Naive thymus-derived CD8-positive, alpha-beta T cell (primary cell): ENCODE results near the gene GPR137. TPM values are rescaled to one million over a fixed set of nuclear protein-coding genes. Genes with fewer than 3 reads are reported as not detected.
"Not testable (repeated sequence)": the region's sequence is repeated elsewhere in the genome, so short reads cannot be mapped to it uniquely, and the experiment has no call there.

ENCODE experiments used
- ATAC-seq, 2 donors: fragments of 150-1000 bp; cut with Tn5 transposase in 1 of 2; sonication (Bioruptor Pico), chemical (Tn5 transposase) in 1 of 2; 1 replicate in 1 of 2; 2 replicates in 1 of 2; pipeline ENCODE4 v1.10.0; 2021; ENCODE audit warnings: mild to moderate bottlenecking in 2 of 2, moderate library complexity in 2 of 2
- POLR2A ChIA-PET: fragments of 350-600 bp; sonication (Branson Sonifier 250); formaldehyde crosslinking; loops from one replicate; lab custom pipeline; 2021; ENCODE audit warnings: antibody characterized with exemption; lab: Charles Lee
- DNase-seq, 10 donors: peaks; one replicate each; pipeline versions ENCODE4 v3.0.0 to v3.0.0-alpha.2; 2020 to 2022
- H3K27ac Mint-ChIP-seq, 10 donors: one replicate each; pipeline ENCODE4 v1.8.0; 2020 to 2022; ENCODE audit warnings: mild to moderate bottlenecking in 10 of 10, mixed read lengths in 10 of 10, moderate library complexity in 4 of 10, inconsistent platforms in 1 of 10
- H3K27me3 Mint-ChIP-seq, 5 donors: one replicate each; pipeline ENCODE4 v1.8.0; 2021 to 2022; ENCODE audit warnings: mixed read lengths in 5 of 5
- H3K36me3 Mint-ChIP-seq, 3 donors: one replicate each; pipeline ENCODE4 v1.8.0; 2020 to 2022; ENCODE audit warnings: mixed read lengths in 3 of 3, mild to moderate bottlenecking in 2 of 3, inconsistent platforms in 1 of 3
- H3K4me1 Mint-ChIP-seq, 4 donors: one replicate each; pipeline ENCODE4 v1.8.0; 2021 to 2022; ENCODE audit warnings: mixed read lengths in 4 of 4
- H3K4me3 Mint-ChIP-seq, 10 donors: one replicate each; pipeline ENCODE4 v1.8.0; 2020 to 2022; ENCODE audit warnings: mild to moderate bottlenecking in 10 of 10, mixed read lengths in 10 of 10, moderate library complexity in 6 of 10, inconsistent platforms in 1 of 10
- H3K9me3 Mint-ChIP-seq, 9 donors: one replicate each; pipeline ENCODE4 v1.8.0; 2020 to 2022; ENCODE audit warnings: mixed read lengths in 9 of 9, mild to moderate bottlenecking in 3 of 9, inconsistent platforms in 1 of 9, moderate library complexity in 1 of 9
- polyA plus RNA-seq, 3 donors: library from polyadenylated mRNA; unstranded; fragments of 300-500 nt; fragmentation: Illumina TruSeq; gene quantifications; one replicate each; pipeline ENCODE4 v1.2.3, GENCODE V29; 2021
- total RNA-seq, 8 experiments: library from RNA in 2 of 8; stranded (reverse) in 2 of 8; gene quantifications; one replicate each; pipeline ENCODE4 v1.2.3 and lab custom pipeline; 2021 to 2026

Gene GPR137
- total and polyA plus RNA-seq, 5 experiments from 2014 or later: 4.8 to 33.3 (median 6.9) TPM

DNA sequence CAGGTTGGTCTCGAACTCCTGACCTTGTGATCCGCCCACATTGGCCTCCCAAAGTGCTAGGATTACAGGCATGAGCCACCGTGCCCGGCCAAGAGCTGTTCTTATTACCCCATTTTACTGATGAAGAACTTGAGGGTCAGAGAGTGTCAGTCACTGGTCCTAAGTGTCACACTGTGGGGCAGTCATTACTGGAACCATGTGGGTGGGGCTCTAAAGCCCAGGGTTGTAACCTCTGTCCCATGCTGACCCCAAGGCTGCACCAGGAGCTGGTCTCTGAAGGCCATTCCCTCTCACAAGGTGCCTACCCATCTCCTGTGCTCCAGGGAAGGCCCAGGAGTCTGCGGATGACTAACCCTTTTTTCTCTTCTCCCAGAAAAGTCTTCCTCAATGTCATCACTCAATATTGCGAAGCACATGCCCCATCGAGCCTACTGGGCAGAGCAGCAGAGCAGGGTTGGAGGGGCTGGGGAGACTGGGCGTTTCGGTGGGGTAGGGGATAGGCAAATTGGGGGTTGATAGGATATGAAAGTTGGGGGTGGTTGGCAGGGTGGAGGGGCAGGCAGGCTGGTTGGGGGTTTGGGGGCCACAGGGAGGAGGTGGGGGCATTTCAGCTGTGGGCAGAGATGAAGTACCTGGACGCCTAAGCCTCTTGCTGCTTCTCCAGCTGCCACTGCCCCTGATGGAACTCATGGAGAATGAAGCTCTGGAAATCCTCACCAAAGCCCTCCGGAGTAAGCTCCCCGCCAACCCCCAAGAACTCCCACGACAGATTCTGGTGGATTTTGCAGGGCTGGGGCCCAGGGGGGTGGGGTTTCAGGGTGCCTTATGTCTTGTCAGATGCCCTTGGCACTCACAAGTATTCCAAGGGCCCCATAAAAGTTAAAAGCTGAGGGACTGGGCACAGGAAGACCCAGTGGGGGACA, 17.7 kb downstream of the GPR137 start:
- Mint-ChIP-seq H3K27ac (peak overlapping the region in 6 of 10 donors; percentile 11 to 97 (median 95)), H3K36me3 (peaks cover 0 to 9% (median 0%) of the 10 kb centered on the region in 3 donors), H3K27me3 (peaks cover 13 to 28% (median 20%) of the 10 kb centered on the region in 5 donors), H3K4me1 (peaks cover 22 to 51% (median 44%) of the 10 kb centered on the region in 4 donors), H3K9me3 (no peaks in the 10 kb centered on the region), H3K4me3 (peak overlapping the region in 5 of 10 donors; percentile 4 to 97 (median 93))
- no peak for ATAC-seq
- no peak for DNase-seq
- POLR2A ChIA-PET: interaction anchor here (1.0 to 7.5 kb wide), 16 partner anchors 14 to 1350 kb away, joined by 3 to 113 read pairs (median 6); partner anchors contain the start of genes BAD, FERMT3, FKBP2 and GPR137

DNA sequence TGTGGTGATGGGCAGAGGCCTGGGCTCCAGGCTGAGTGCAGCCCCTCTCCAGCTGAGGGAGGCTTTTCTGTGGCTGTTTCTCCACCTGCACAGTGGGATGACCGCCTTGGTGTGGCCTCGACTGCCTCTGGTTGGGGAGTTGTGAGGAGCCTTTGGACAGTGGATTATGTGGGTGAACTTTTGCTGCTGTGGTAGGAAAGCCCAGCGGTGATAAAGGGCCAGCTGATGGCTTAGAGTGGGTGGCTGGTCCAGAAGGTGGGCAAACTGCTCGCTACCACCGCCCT, 18.3 kb downstream of the GPR137 start:
- Mint-ChIP-seq H3K36me3 (peaks cover 0 to 9% (median 0%) of the 10 kb centered on the region in 3 donors), H3K9me3 (no peaks in the 10 kb centered on the region), H3K27me3 (peaks cover 12 to 22% (median 15%) of the 10 kb centered on the region in 5 donors), H3K4me3 (peak overlapping the region; percentile 85 to 97 (median 93)), H3K4me1 (peaks cover 22 to 48% (median 43%) of the 10 kb centered on the region in 4 donors), H3K27ac (peak overlapping the region; percentile 87 to 98 (median 95))
- DNase-seq (no peak), ATAC-seq (no peak)
- POLR2A ChIA-PET: interaction anchor here (0.9 to 7.5 kb wide), 17 partner anchors 13 to 465 kb away, joined by 3 to 113 read pairs (median 6); partner anchors contain the start of genes BAD, FERMT3, FKBP2 and GPR137

DNA sequence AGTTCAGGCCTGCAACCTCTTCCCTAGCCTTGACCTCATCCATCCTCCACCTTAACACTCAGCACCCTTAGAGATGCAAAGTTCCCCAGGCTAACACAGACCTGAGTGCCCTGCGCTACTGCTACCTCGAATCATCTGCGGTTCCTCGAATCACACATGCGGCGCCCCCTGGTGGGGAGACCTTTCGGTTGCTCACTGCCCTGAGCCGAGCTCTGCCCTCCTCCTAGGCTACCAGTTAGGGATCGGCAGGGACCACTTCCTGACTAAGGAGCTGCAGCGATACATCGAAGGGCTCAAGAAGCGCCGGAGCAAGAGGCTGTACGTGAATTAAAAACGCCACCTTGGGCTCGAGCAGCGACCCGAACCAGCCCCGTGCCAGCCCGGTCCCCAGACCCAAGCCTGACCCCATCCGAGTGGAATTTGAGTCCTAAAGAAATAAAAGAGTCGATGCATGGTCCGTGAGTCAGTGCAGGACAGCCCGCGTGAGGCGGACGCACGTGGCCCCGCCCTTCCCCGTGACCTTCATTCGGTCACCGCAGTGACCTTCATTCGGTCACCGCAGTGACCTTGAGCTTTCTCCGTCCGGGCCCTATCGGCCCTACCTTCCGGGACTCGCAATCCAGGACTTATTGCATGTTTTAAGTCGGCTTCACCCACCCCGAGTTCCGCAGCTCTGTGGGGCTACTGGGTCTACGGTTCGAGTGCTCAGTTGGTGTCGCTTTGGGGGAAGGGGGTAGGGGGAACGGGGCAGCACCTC, 18.8 kb downstream of the GPR137 start:
- Mint-ChIP-seq H3K9me3 (no peaks in the 10 kb centered on the region), H3K4me3 (peak overlapping the region; percentile 85 to 97 (median 93))

DNA sequence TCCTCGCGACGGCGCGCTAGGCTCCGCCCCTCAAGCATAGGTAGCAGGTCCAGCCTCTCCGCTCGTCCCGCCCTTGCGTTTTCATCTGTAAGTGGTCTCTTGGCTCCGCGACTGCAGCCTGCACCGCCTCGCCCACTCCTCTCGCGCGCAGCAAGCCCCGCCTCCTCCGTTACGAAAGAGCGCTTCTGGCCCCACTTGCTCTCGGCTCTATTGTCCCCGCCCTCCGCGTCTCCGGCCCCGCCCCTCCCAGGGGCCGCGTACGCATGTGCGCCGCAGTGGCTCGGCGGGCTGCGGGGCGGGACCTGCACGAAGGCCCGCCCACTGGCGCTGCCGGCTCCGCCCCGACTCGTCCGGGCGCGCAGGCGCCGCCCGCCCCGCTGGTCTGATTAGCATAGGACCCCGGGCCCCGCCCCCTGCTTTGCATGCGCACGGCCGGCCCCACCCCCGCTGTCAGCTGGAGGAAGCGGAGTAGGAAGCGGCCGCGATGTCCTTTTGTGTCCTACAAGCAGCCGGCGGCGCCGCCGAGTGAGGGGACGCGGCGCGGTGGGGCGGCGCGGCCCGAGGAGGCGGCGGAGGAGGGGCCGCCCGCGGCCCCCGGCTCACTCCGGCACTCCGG, 19.5 kb downstream of the GPR137 start, which contains the start of gene ESRRA:
ESRRA (plus strand) TSS at position 450 of the 616 bp plus-strand sequence. CDS start 1,656 bp downstream, outside the sequence.
- POLR2A ChIA-PET: interaction anchor here (0.7 to 7.5 kb wide), 17 partner anchors 12 to 790 kb away, joined by 3 to 113 read pairs (median 6); partner anchors contain the start of genes BAD, FERMT3, FKBP2 and GPR137
- peak within 1 kb of the TSS; percentile 88 to 98 (median 96) for H3K27ac Mint-ChIP-seq
- H3K4me3 Mint-ChIP-seq: peak within 1 kb of the TSS; percentile 93 to 99 (median 96)
- H3K9me3 Mint-ChIP-seq: no peaks in the 10 kb centered on the region
- H3K27me3 Mint-ChIP-seq: peaks cover 8 to 12% (median 11%) of the 10 kb centered on the region in 5 donors
- ATAC-seq: peak; percentile 70 to 74
- peak; percentile 98 to 100 (median 100) for DNase-seq
- H3K4me1 Mint-ChIP-seq: peaks cover 20 to 44% (median 39%) of the 10 kb centered on the region in 4 donors
- H3K36me3 Mint-ChIP-seq: peaks cover 0 to 10% (median 0%) of the 10 kb centered on the region in 3 donors

More for the DNA sequence above, 18.8 kb downstream of the GPR137 start:
- Mint-ChIP-seq H3K27me3 (peaks cover 12 to 18% (median 14%) of the 10 kb centered on the region in 5 donors), H3K36me3 (peaks cover 0 to 12% (median 0%) of the 10 kb centered on the region in 3 donors), H3K27ac (peak overlapping the region; percentile 87 to 98 (median 95)), H3K4me1 (peaks cover 22 to 47% (median 43%) of the 10 kb centered on the region in 4 donors)
- POLR2A ChIA-PET: interaction anchor here (0.7 to 7.5 kb wide), 23 partner anchors 13 to 791 kb away, joined by 3 to 113 read pairs (median 5); partner anchors contain the start of genes BAD, FERMT3, FKBP2 and GPR137
- DNase-seq (peak; percentile 83 to 95 (median 90)), ATAC-seq (peak; percentile 33 to 39)

DNA sequence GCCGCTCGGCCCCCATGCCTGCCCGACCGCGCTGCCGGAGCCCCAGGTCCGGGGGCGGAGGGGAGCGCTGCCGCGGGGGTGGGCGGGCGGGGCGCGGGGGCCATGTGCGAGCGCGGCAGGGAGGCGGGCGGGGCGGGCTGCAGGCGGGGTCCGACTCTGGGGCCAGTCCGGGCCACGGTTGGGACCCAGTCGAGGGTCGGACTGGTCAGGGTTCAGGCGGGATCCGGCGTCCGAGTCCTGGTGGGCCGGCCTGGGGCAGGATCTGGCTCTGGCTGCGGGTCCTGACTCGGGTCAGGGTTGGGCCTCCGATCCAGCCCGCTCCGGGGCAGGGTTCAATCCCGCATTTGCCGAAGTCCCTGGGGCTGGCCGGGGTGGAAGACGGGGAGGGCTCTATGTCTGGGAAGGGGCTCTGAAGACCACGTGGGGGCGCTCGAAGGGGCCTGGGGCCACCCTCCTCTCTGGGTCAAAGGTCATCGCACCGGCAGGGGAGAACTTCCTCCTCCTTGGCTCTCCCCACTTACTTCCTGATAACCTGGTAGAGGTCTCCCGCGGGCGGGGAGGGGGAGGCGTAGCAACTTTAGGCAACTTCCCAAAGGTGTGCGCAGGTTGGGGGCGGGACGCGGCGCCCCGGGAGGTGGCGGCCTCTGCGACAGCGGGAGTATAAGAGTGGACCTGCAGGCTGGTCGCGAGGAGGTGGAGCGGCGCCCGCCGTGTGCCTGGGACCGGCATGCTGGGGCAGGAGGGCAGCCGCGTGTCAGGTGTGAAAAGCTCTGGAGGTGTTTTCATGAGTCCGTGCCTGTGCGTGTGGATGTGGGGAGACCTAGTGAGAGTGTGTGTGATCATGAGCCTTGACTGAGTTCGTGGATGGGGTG, 20.3 kb downstream of the GPR137 start:
- DNase-seq: peak; percentile 53 to 85 (median 60)
- POLR2A ChIA-PET: interaction anchor here (1.0 to 7.5 kb wide), 11 partner anchors 11 to 120 kb away, joined by 3 to 113 read pairs (median 7); partner anchors contain the start of genes BAD, FERMT3, GPR137 and PPP1R14B
- Mint-ChIP-seq H3K36me3 (peaks cover 0 to 13% (median 0%) of the 10 kb centered on the region in 3 donors), H3K9me3 (no peaks in the 10 kb centered on the region), H3K27ac (peak overlapping the region; percentile 86 to 97 (median 94)), H3K4me1 (peaks cover 18 to 40% (median 34%) of the 10 kb centered on the region in 4 donors), H3K4me3 (peak overlapping the region; percentile 88 to 99 (median 96)), H3K27me3 (peaks cover 1 to 7% (median 5%) of the 10 kb centered on the region in 5 donors)
- peak; percentile 20 to 26 for ATAC-seq

DNA sequence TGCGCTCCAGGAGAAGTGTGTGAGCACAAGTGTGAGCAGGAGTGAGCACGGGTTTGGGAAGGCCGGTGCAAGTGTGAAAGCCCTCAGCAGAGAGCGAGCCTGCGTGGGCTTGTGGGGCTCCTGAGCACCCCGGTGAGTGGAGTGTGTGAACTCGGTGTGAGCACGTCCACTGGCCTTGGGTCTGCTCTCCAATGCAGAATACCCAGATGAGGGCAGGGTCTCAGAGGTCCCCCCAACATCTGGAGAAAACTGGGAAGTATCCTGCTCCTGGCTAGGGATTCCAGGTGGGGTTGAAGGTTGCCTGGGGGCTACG, 20.9 kb downstream of the GPR137 start:
- Mint-ChIP-seq H3K27me3 (peaks cover 0 to 5% (median 4%) of the 10 kb centered on the region in 5 donors), H3K27ac (peak overlapping the region; percentile 86 to 97 (median 94)), H3K4me1 (peaks cover 19 to 41% (median 35%) of the 10 kb centered on the region in 4 donors), H3K36me3 (peaks cover 0 to 15% (median 0%) of the 10 kb centered on the region in 3 donors), H3K9me3 (no peaks in the 10 kb centered on the region), H3K4me3 (peak overlapping the region; percentile 88 to 99 (median 96))
- POLR2A ChIA-PET: interaction anchor here (1.3 to 7.5 kb wide), 4 partner anchors 11 to 100 kb away, joined by 3 to 113 read pairs (median 34); partner anchors contain the start of genes FERMT3, PRDX5 and TRMT112
- no peak for DNase-seq
- no peak for ATAC-seq

DNA sequence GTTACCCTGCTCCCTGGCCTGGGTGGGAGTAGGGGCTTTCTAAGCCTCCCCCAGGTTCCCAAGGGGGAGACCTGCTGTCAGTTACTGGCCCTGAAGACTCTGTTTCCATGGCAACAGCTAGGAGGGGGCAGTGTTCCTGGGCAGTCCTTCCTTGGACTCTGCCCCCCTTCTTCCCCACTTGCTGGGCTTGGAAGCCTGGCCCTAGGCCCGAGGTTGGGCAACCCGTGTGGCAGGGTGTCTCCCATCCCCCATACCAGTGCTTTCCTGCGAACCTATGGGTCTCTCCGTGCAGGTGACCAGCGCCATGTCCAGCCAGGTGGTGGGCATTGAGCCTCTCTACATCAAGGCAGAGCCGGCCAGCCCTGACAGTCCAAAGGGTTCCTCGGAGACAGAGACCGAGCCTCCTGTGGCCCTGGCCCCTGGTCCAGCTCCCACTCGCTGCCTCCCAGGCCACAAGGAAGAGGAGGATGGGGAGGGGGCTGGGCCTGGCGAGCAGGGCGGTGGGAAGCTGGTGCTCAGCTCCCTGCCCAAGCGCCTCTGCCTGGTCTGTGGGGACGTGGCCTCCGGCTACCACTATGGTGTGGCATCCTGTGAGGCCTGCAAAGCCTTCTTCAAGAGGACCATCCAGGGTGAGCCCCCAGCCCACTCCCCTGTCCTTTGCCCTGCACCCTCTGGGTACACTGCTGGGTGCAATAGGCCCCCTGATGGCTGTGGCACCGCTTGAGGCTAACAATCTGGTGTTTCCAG, 21.4 kb downstream of the GPR137 start:
- no peak for DNase-seq
- Mint-ChIP-seq H3K36me3 (peaks cover 0 to 15% (median 0%) of the 10 kb centered on the region in 3 donors), H3K4me3 (peak overlapping the region; percentile 88 to 99 (median 96)), H3K27ac (peak overlapping the region in 8 of 10 donors; percentile 27 to 97 (median 85)), H3K9me3 (no peaks in the 10 kb centered on the region), H3K4me1 (peaks cover 19 to 37% (median 34%) of the 10 kb centered on the region in 4 donors), H3K27me3 (peaks cover 0 to 2% (median under 1%) of the 10 kb centered on the region in 5 donors)
- ATAC-seq: no peak
- POLR2A ChIA-PET: interaction anchor here (1.3 to 7.5 kb wide), 4 partner anchors 10 to 101 kb away, joined by 3 to 113 read pairs (median 34); partner anchors contain the start of genes FERMT3, PRDX5 and TRMT112

GRCh38 chr11:64307795-64308194, 22.1 kb downstream of the GPR137 start:
- Mint-ChIP-seq H3K4me1 (peaks cover 22 to 43% (median 40%) of the 10 kb centered on the region in 4 donors), H3K27ac (peak overlapping the region in 8 of 10 donors; percentile 12 to 79 (median 44)), H3K4me3 (peak overlapping the region in 8 of 10 donors; percentile 26 to 97 (median 52)), H3K36me3 (peaks cover 0 to 19% (median 0%) of the 10 kb centered on the region in 3 donors)
- H3K9me3 Mint-ChIP-seq, H3K27me3 Mint-ChIP-seq, ATAC-seq, DNase-seq: not testable (repeated sequence)
- POLR2A ChIA-PET: interaction anchor here (0.7 to 7.5 kb wide), 4 partner anchors 9 to 121 kb away, joined by 4 to 113 read pairs (median 33); partner anchors contain the start of genes FERMT3, PRDX5 and TRMT112

- POLR2A ChIA-PET: no interaction called here
- no peak for ATAC-seq
Observed at GRCh38 chr11:64312947-64313346, 27.3 kb downstream of the GPR137 start.

More at GRCh38 chr11:64312947-64313346, 27.3 kb downstream of the GPR137 start:
- H3K4me3 Mint-ChIP-seq: peak overlapping the region in 2 of 10 donors; percentile 14 to 34
- H3K27ac Mint-ChIP-seq: peak overlapping the region in 8 of 10 donors; percentile 51 to 88 (median 81)
- H3K9me3 Mint-ChIP-seq: no peaks in the 10 kb centered on the region
- no peak for DNase-seq
- H3K36me3 Mint-ChIP-seq: peaks cover 0 to 21% (median 0%) of the 10 kb centered on the region in 3 donors
- H3K27me3 Mint-ChIP-seq: no peaks in the 10 kb centered on the region
- H3K4me1 Mint-ChIP-seq: peaks cover 16 to 39% (median 30%) of the 10 kb centered on the region in 4 donors
